ENCODE results near the gene ZIC1.

ZIC1 gene

GRCh38 chr3:147409143-147410115, at the start of gene ZIC1:
ZIC1 (plus strand) TSS chr3:147409365; CDS start chr3:147410113, 748 bp downstream.
- DNase-seq (ENCODE audit: low spot score): no peak

- DNase-seq (ENCODE audit: low spot score): no peak
Measured at GRCh38 chr3:147360051-147360439, 49.1 kb upstream of the ZIC1 start.

DNA sequence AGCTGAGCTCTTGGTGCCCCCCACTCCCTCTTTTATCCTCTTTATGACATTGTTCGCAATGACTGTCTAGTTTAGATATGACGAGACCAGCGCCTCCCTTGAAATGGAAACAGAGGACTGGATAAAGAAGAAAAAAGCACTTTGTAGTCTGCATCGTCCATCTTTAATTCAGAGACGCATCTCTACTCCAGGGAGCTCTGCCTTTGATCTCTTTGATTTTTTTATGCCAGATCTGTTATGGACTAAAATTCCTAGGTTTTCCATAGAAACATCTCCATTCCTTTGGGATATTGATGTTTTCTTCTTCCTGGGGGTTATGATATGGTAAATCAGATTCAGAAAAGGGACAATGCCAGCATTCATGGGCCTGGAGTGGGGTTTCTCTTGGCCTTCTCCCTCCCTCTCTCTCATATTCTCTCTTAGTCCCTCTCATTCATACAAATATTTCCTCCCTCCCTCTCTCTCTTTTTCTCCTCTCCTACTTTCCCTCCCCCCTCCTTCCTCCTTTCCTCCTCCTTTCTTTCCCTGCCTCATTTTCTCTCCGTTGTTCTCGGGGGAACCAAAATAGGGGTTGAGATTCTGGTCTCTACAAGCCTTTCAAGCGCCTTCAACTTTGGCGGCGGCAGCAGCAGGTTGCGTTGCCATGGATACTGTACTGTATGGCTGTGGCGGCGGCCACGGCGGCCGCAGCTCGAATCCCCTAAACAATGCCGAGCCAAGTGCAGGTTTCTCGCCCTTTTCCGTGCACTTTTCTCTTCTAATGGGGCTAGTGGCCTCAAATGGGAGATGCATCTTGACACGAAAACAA, 48.3 kb upstream of the ZIC1 start:
- no peak for DNase-seq (ENCODE audit: low spot score)

GRCh38 chr3:147361454-147362420, 47.4 kb upstream of the ZIC1 start:
- peak; percentile 11 for DNase-seq (ENCODE audit: low spot score)

GRCh38 chr3:147364771-147365170, 44.4 kb upstream of the ZIC1 start:
- DNase-seq (ENCODE audit: low spot score): no peak

GRCh38 chr3:147365196-147366115, 43.7 kb upstream of the ZIC1 start:
- DNase-seq (ENCODE audit: low spot score): no peak

DNA sequence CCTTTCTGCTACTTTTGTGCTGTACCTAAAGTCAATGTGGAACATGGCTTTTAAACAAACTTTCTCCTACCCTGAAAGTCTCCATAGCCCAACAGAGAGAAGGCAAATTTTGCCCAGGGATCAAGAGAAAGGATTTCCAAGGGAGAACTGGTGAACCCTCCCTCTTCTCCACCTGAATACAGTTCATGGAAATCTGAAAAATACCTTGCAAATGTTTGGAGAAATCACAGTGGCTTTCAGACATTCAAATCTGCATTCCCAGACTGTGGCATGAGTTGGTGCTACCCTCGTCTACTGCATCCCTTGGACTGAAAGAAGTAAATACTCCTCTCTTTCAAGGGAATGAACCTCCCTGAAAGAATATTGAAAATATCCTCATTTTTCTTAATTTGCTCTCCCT, 41.5 kb upstream of the ZIC1 start:
- DNase-seq (ENCODE audit: low spot score): no peak

GRCh38 chr3:147368151-147368550, 41.0 kb upstream of the ZIC1 start:
- no peak for DNase-seq (ENCODE audit: low spot score)

DNA sequence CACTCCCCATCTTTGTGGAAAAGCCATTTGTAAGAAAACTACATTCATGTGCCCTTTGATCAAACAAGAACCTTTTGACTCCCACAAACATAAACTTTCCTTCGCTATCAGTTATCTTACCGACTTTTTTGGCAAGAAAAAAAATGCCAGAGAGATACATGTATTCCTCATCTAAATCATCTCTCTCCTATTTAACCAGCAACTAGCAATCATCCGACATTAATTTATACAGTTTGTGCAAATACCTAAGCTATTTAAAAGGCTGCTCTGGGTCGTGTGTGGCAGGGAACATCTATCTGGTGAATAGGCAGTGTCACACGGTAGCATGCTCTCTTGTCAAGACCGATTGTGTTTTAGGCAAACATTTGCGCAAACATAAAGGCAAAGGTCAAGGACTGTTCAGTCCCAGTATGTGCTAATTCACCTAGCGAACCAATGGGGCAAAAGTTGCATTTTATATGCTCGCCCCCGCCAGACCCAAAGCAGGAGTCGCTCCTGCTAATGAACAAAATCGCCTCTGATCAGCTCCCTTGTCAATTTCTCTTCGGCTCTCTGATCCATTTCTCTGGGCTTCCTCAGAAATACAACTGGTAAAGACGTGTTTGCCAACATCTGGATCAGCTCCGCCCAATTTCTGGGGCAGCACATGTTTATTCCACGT, 40.5 kb upstream of the ZIC1 start:
- DNase-seq (ENCODE audit: low spot score): no peak

DNA sequence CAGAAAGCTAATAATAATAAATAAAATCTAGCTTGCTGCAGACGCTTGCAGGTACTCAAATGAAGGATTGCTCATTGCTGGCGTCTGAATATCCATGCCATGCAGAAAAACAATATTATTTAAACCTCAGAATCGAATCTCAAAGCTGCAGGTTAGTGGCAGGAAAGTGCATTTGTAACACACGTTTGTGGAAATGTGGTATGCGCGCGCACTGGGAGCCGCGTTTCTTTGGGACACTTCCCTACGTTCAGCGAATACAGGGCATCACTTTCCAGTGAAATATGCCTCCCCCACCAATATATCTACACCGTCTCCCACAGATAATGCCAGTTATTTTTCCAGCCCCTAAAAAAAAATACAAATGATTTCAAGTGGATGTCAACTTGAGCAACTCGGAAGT, 39.9 kb upstream of the ZIC1 start:
- DNase-seq (ENCODE audit: low spot score): no peak

GRCh38 chr3:147369661-147370123, 39.5 kb upstream of the ZIC1 start:
- DNase-seq (ENCODE audit: low spot score): no peak

DNA sequence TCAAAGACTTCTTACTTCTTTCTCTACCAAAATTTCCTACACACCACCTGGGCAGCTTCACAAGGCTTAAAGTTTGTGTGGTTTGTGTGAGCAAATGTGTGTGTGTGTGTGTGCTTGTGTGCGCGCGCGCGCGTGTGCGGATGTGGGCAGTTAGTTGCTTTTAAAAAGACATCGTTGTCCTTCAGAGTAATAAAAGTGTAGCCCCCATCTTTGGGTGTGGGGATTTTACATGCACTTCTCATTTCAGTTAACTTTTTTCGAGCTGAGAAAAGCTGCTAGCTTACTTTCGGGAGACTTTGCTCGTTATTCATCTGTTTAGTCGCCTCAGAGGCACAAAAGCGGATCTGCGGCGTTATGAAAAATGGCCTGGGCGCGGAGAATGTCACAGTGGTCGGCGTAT, 38.8 kb upstream of the ZIC1 start:
- no peak for DNase-seq (ENCODE audit: low spot score)

DNA sequence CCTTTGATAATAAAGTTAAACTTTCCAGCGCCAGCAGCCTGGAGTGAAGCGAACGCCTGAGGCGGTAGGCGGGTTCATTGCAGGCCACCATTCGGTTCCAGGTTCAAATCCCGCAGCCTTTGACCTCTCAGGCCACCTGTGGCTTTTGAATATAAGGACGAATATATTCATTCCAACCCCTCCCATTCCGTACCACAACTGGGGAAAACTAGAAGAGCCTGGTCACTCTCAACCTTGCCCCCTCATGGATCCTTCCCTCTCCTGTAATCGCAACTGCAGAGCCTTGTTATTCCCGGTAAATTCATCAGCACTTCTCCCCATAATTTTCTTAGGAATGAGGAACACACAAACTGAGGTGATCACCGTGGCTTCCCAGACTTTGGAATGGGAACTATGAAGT, 38.0 kb upstream of the ZIC1 start:
- no peak for DNase-seq (ENCODE audit: low spot score)

- no peak for DNase-seq (ENCODE audit: low spot score)
Measured at GRCh38 chr3:147371771-147372340, 37.3 kb upstream of the ZIC1 start.

GRCh38 chr3:147372525-147373027, 36.6 kb upstream of the ZIC1 start:
- DNase-seq (ENCODE audit: low spot score): no peak

- no peak for DNase-seq (ENCODE audit: low spot score)
Measured at GRCh38 chr3:147373301-147373700, 35.9 kb upstream of the ZIC1 start.

DNA sequence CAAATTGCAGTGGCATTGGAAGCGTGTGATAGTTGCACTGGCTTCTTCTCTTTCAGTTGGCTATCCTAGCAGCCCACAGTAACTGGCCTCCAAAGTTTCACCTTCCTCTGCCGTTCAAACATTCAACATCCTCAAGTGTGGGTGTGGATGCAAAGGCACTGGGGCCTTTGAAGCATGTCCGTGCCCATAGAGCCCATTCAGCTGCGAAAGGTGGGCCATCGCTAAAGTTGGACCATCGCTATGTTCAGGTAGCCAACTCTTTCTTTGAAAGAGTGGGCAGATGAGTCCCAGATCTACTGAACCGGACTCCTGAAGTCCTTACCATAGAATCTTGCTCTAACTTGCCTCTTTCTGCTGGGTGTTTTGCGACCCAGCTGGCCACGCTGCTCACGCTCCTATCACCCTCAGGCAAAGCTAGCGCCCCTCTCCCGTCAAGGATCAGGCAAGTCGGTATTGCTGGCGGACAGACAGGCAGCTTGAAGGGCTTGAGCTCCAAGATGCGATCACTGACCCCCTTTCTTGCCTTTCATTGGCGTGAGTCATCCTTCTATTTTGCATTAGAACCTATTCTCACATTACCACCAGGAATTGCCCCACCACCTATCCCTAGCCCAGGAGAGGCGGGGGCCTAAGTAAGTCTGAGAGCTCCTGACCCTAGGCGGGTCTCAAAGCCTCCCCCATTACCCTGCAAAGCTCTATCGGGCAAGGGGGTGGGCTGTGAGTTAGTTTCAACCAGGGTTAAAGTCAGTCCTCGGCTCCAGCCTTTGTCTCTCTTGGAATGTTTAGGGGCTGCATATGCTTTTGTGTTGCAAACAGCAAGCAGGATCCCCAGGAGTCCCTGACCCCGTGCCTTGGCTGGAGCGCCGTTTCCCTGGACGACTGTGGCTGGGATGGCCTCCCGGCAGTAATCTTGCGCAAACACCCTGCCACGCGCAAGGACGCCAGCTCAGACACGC, 31.5 kb upstream of the ZIC1 start:
- no peak for DNase-seq (ENCODE audit: low spot score)

DNA sequence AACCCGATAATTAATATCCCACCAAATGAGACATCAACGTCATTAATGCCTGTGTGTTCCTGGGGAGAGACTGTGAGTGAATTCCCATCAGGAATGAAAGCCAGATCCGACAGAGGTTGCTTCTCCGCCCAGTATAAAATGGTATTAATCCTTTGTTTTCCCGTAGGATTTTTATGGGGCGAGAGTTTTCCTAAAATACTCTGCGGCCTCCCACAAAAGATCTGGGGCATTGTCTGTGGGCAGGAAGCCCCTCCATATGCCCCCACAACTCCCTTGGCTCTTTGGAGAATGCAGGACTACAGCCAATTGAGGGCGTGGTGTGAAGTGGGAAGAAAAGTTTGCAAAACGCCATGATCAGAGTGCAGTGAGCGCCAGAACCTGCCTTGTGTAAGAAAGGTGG, 29.5 kb upstream of the ZIC1 start:
- no peak for DNase-seq (ENCODE audit: low spot score)

Data from kidney capillary endothelial cell (primary cell).